HG03354 (cell line): ENCODE data around the gene DLL3.

Source experiments
- ATAC-seq: cut with Tn5 transposase; IDR thresholded peaks from one replicate; pipeline ENCODE4 v1.9.1; 2021; ENCODE audit warnings: mild to moderate bottlenecking; ENCODE audit not compliant: unreplicated experiment, poor library complexity, severe bottlenecking

The DLL3 gene

DNA sequence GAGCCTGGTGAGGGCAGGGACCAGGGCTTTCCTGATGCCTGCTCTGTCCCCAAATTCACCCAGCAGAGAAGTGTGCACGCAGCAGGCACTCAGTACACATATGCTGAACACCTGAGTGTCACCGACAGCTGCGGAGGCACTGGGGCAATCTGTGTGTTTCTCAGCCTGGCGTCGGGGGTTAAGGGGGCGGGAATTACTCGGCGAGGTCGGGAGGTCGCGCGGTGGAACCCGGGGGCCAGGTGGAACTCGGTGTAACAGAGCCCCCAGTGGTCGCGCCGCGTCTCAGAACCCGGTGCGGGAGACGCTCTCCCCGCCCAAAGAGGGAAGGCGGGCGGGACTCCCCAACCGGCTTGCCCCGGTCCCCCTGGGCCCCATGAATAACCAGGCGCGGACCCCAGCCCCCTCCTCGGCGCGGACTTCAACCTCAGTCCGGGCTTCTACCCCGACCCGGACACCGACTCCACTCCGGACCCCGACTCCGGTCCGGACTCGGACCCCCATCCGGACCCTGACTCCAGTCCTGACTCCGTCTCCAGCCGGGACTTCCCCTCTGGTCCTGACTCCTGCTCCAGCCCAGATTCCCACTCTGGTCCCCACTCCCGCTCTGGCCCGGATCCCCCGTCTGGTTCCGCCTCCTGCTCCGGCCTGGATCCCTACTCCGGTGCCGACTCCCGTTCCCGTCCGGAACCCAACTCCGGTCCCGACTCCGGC lies 16.2 kb downstream of the DLL3 start, which contains the start of gene SELENOV:
Gene SELENOV, plus strand, starts transcription at position 300 of the 711 bp plus-strand sequence. Its CDS starts 74 bp downstream, at position 374.
- no peak for ATAC-seq

GRCh38 chr19:39515551-39516191 lies 16.9 kb downstream of the DLL3 start:
- ATAC-seq, result no peak

DNA sequence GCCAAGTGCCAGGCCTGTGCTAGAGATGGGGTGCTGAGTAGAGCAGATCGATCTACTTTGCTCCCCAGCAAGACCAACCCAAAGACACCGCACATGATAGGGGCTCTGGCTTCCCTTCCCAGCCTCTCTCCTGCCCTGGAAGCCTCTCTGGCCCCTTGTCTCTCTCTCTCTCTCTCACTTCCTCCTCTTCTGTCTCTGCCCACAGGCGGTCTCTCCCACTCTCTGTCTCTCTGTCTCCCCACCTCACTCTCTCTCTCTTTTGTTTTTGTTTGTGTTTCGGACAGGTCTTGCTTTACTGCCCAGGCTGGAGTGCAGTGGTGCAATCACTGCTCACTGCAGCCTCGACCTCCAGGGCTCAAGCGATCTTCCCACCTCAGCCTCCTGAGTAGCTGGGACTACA lies 17.5 kb downstream of the DLL3 start:
- ATAC-seq, result no peak

- ATAC-seq, result no peak
Observed at GRCh38 chr19:39517432-39517831, 18.7 kb downstream of the DLL3 start.

- ATAC-seq, result no peak
Observed at GRCh38 chr19:39518458-39518857, 19.7 kb downstream of the DLL3 start.

DNA sequence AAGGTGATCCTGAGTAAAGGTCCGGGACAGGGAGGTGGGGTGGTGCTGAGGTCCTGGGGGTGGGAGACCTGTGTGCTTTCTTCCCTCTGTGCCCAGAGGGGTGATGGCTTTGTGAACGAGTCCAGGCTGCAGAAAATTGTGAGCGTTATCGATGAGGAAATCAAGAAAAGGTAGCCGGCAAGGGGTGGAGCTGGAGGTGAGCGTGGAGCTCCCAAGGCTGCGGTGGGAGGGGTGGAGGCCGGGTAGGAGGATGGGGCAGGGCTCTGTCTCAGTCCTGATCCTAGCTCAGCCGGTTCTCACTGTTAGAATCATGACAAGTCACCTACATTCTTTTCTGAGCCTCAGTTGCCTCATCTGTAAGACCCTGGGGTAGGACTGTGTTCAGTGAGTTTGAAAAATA lies 20.2 kb downstream of the DLL3 start:
- ATAC-seq, result no peak

DNA sequence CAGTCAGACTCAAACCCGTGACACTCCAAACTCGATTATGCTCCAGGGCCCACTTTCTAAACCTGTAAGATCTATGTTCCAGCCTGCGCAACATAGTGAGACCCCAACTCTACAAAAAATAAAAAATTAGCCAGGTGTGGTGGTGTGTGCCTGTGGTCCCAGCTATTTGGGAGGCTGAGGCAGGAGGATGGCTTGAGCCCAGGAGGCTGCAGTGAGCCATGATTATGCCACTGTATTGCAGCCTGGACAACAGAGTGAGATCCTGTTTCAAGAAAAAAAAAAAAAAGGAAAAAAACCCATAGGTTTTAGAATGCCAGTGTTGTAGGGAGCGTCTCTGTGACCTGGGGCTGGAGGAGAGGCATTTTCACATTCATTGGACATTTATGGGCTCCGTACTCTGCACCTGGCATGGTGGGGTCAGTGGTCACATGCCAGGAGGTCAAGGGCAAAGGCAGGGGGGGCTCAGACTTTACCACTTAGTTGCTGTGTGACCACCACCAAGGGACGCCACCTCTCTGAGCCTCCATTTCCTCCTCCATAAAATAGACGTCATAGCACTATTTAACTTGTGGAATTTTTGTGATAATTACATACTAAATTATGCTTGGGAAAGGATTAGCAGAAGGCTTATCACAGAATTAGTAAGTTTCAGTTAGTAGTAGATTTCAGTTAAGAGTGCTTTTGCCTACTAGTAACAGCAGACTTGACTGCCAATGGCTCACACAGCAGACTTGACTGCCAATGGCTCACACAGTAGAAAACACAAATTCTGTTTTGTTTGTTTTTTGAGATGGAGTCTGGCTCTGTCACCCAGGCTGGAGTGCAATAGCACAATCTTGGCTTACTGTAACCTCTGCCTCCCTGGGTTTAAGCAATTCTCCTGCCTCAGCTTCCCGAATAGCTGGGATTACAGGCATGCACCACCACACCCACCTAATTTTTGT lies 22.1 kb downstream of the DLL3 start:
- ATAC-seq, result no peak

GRCh38 chr19:39524495-39524894 lies 25.7 kb downstream of the DLL3 start:
- no peak for ATAC-seq

DNA sequence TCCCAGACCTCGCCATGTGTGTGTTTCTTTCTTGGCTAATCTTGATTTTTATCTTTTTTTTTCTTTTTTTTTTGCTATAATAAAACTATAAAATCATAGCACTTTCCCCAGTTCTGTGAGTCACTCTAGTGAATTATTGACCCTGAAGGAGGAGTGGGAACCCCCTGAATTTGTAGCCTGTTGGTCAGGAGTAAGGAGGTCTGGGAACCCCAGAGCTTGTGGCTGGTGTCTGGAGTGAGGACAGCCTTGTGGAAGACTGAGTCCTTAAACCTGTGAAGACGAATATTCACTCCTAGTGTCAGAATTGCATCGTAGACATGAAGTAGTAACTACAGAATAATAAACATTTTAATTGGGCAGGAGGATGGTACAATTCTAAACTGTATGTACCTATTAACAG lies 26.5 kb downstream of the DLL3 start:
- no peak for ATAC-seq

DNA sequence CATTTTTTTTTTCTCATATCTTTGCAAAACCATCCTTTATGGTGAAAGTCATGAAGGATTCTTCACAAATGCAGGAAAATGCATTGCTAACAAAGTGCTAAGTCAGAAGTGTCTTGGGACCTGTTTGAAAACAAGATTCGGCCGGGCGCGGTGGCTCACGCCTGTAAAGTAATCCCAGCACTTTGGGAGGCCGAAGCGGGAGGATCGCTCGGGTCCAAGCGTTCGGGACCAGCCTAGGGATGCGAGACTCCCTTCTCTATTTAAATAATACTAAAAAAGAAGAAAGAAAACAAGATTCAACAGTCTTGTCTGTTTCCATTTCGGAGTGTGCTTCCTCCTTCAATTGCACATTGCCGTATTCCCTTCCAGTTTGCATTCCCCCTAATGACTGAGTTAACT lies 33.1 kb downstream of the DLL3 start:
- ATAC-seq, result no peak

- ATAC-seq, result peak; percentile 86
Observed at GRCh38 chr19:39532233-39533002, 33.7 kb downstream of the DLL3 start, which contains the start of gene EID2B. EID2B (minus strand) TSS chr19:39532852; CDS start chr19:39532802, 50 bp downstream.

DNA sequence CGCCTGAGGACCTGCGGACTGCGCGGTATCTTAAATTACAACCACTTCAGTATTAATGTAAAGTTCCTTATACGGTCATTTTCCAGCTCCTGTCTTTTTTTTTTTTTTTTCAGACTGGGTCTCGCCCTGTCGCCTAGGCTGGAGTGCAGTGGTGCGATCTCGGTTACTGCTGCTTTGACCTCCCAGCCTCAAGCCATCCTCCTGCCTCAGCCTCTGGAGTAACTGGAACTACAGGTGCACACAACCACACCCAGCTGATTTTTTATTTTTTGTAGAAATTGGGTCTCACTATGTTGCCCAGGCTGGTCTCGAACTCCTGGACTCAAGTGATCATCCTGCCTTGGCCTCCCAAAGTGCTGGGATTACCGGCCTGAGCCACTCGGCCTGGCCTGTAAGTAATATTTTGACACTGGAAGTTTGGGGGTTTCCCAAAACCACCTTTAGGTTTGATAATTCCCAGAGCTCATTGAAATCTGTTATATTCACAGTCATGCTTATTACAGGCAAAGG lies 34.3 kb downstream of the DLL3 start:
- ATAC-seq, result peak; percentile 31

GRCh38 chr19:39533791-39534190 lies 35.0 kb downstream of the DLL3 start:
- no peak for ATAC-seq

DNA sequence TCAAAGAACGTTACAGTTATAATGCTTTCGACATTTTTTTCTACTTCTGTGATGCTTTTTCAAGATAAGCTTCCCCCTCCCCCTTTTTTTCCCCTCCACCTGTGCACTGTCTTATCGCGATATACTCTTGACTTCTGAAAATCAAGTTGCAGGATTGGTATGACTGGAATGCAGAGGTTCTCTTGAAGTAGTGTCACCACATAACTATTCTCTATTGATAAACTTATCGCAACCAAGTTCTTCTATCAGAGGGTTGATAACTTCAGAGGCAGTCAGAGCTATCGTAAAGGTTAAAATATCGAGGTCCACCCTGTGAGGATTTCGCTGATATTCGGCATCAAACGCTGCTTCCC lies 40.4 kb downstream of the DLL3 start:
- no peak for ATAC-seq

- peak; percentile 80 for ATAC-seq
Observed at GRCh38 chr19:39539518-39540332, 41.0 kb downstream of the DLL3 start, which contains the start of gene EID2. EID2 (minus strand) TSS chr19:39540161; CDS start chr19:39540079, 82 bp downstream.

- ATAC-seq, result no peak
Observed at GRCh38 chr19:39540333-39540673, 41.6 kb downstream of the DLL3 start.

DNA sequence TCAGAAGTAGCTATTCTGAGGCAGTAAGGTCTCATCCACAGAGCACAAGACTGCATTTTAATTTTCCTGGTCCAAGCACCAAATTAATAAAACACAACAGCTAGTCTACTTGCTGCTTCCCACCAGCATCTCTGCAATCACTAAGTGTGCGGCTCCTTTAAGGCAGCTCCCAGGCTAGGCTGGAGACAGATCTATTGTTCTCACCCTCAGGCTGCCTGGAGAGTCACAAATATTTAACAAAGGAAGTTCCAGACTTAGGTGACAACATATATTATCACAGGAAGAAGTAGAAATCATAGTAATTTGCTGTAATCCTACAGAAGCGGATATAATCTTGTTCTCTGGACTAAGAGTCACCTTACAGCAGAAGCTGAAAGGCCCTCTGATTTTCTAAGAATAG lies 43.5 kb downstream of the DLL3 start:
- no peak for ATAC-seq

- ATAC-seq, result no peak
Observed at GRCh38 chr19:39543477-39543857, 44.7 kb downstream of the DLL3 start.
